ENCODE results near the gene PTPRK. TPM values are rescaled to one million over a fixed set of nuclear protein-coding genes. Genes with fewer than 3 reads are reported as not detected.

Gene PTPRK
- total and polyA plus RNA-seq, 5 donors from 2014 or later: 0.16 to 1.0 (median 0.45) TPM; not detected in 1

DNA sequence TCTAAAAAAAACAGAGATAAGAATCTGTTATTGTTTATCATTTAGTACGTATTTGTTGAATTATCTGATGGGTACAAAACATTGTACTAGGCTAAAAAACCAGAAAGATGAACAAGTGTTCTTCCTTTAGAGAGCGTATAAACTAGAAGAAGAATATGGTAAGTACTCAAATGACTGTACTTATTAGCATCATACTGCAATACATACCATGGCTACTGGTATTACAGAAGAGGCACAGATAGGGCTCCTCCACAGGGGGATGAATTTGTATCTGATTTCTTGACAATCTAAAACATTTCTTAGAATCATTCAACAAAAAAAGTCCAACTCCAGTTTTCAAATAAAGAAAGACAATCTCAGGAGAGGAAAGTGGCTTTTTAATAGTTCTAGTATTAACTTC is 501.6 kb downstream of the PTPRK start:
- H3K9me3 Mint-ChIP-seq: no peaks in the 10 kb centered on the region
- no peak overlapping the region for H3K27ac ChIP-seq (ENCODE audit: insufficient read depth, low read length, poor library complexity, severe bottlenecking)
- DNase-seq (no peak), ATAC-seq (ENCODE audit: low read depth in 2 of 2) (no peak)
- H3K4me1 ChIP-seq (ENCODE audit: control insufficient read depth, insufficient read depth, low read length, poor library complexity, severe bottlenecking): no peaks in the 10 kb centered on the region
- no peaks in the 10 kb centered on the region for H3K9me3 ChIP-seq (ENCODE audit: control insufficient read depth in 2 of 2, low read length in 2 of 2)
- no peaks in the 10 kb centered on the region for H3K36me3 ChIP-seq (ENCODE audit: control insufficient read depth, insufficient read depth, low read length)
- no peaks in the 10 kb centered on the region for H3K27me3 ChIP-seq (ENCODE audit: control insufficient read depth, insufficient read depth, low read length)
- no peak overlapping the region for H3K4me3 Mint-ChIP-seq
- H3K4me1 Mint-ChIP-seq: peaks cover 0 to 4% (median 0%) of the 10 kb centered on the region in 4 donors
- H3K27ac Mint-ChIP-seq: no peak overlapping the region
- H3K36me3 Mint-ChIP-seq: no peaks in the 10 kb centered on the region
- H3K27me3 Mint-ChIP-seq: peaks cover under 1% of the 10 kb centered on the region
- H3K4me3 ChIP-seq (ENCODE audit: low read depth, low read length): no peak overlapping the region

DNA sequence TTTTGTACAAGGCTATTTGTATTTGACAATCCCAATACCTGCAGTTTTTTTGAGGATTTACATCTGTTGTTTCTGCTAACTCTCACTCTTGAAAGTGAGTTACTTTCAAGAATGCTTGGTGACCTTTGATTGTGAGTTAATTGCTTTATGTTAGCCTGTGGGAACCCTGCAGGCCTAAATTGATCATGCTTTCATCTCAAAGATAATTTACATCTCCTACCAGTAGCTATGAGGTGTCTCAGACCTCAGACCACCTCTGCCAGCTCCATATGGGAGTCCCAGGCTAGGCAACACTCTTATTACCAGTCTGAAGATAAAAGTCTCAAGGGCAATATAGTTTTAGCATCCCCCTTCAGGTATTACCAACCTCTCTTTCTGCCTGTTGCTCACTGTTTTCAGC is 503.1 kb downstream of the PTPRK start:
- Mint-ChIP-seq H3K4me1 (peaks cover 0 to 4% (median 0%) of the 10 kb centered on the region in 4 donors), H3K36me3 (no peaks in the 10 kb centered on the region), H3K9me3 (no peaks in the 10 kb centered on the region), H3K27me3 (peaks cover 8% of the 10 kb centered on the region), H3K4me3 (no peak overlapping the region), H3K27ac (no peak overlapping the region)
- no peaks in the 10 kb centered on the region for H3K27me3 ChIP-seq (ENCODE audit: control insufficient read depth, insufficient read depth, low read length)
- ATAC-seq (ENCODE audit: low read depth in 2 of 2) (no peak), DNase-seq (no peak)
- no peaks in the 10 kb centered on the region for H3K9me3 ChIP-seq (ENCODE audit: control insufficient read depth in 2 of 2, low read length in 2 of 2)
- H3K36me3 ChIP-seq (ENCODE audit: control insufficient read depth, insufficient read depth, low read length): no peaks in the 10 kb centered on the region
- no peak overlapping the region for H3K4me3 ChIP-seq (ENCODE audit: low read depth, low read length)
- H3K27ac ChIP-seq (ENCODE audit: insufficient read depth, low read length, poor library complexity, severe bottlenecking): no peak overlapping the region
- no peaks in the 10 kb centered on the region for H3K4me1 ChIP-seq (ENCODE audit: control insufficient read depth, insufficient read depth, low read length, poor library complexity, severe bottlenecking)

DNA sequence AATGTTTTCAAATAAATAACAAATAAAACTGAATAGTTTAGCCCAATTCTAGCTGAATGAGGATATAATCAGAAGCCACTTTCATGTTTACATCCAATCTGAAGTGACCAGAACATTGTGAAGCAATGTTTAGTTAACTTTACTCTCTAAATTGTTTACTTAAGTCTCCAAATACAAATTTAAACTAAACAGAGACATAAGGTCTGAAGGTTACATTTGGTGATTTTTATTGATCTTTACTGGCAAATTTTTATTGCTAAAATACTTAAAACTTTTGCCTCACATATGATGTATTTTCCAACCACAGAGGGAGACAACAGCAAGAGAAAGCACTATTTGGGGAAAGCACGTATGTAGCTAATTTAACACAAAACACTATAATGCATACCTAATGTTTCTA is 512.7 kb downstream of the PTPRK start:
- no peak overlapping the region for H3K4me3 Mint-ChIP-seq
- H3K9me3 ChIP-seq (ENCODE audit: control insufficient read depth in 2 of 2, low read length in 2 of 2): no peaks in the 10 kb centered on the region
- DNase-seq (no peak), ATAC-seq (ENCODE audit: low read depth in 2 of 2) (no peak)
- H3K27ac ChIP-seq (ENCODE audit: insufficient read depth, low read length, poor library complexity, severe bottlenecking): no peak overlapping the region
- H3K4me3 ChIP-seq (ENCODE audit: low read depth, low read length): no peak overlapping the region
- H3K36me3 ChIP-seq (ENCODE audit: control insufficient read depth, insufficient read depth, low read length): no peaks in the 10 kb centered on the region
- H3K4me1 ChIP-seq (ENCODE audit: control insufficient read depth, insufficient read depth, low read length, poor library complexity, severe bottlenecking): no peaks in the 10 kb centered on the region
- H3K4me1 Mint-ChIP-seq: no peaks in the 10 kb centered on the region
- no peaks in the 10 kb centered on the region for H3K27me3 Mint-ChIP-seq
- no peaks in the 10 kb centered on the region for H3K9me3 Mint-ChIP-seq
- H3K27me3 ChIP-seq (ENCODE audit: control insufficient read depth, insufficient read depth, low read length): no peaks in the 10 kb centered on the region
- H3K27ac Mint-ChIP-seq: no peak overlapping the region
- no peaks in the 10 kb centered on the region for H3K36me3 Mint-ChIP-seq

DNA sequence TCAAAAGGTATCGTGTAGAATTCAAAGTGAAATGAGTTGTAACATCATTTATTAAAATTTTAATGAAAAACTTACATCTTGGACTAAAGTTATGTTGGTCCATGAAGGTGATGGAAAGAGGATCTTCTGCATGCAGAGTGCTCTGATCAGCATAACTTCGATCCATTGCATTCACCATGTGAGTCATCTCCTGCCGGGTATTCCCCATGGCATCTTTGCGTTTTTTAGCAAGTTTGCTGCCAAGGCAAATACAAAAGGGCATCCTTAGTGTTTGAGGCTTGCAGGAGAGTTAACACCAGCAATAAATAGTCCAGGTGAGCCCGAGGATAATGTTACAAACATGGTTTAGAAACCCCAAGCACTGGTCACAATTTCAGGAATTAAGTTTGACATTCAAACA is 515.4 kb downstream of the PTPRK start:
- Histone ChIP-seq H3K9me3 (ENCODE audit: control insufficient read depth in 2 of 2, low read length in 2 of 2) (no peaks in the 10 kb centered on the region), H3K27ac (ENCODE audit: insufficient read depth, low read length, poor library complexity, severe bottlenecking) (no peak overlapping the region), H3K27me3 (ENCODE audit: control insufficient read depth, insufficient read depth, low read length) (no peaks in the 10 kb centered on the region), H3K4me3 (ENCODE audit: low read depth, low read length) (no peak overlapping the region), H3K36me3 (ENCODE audit: control insufficient read depth, insufficient read depth, low read length) (no peaks in the 10 kb centered on the region), H3K4me1 (ENCODE audit: control insufficient read depth, insufficient read depth, low read length, poor library complexity, severe bottlenecking) (no peaks in the 10 kb centered on the region)
- no peaks in the 10 kb centered on the region for H3K4me1 Mint-ChIP-seq
- no peak overlapping the region for H3K27ac Mint-ChIP-seq
- H3K36me3 Mint-ChIP-seq: no peaks in the 10 kb centered on the region
- H3K9me3 Mint-ChIP-seq: no peaks in the 10 kb centered on the region
- DNase-seq (no peak), ATAC-seq (ENCODE audit: low read depth in 2 of 2) (no peak)
- no peaks in the 10 kb centered on the region for H3K27me3 Mint-ChIP-seq
- no peak overlapping the region for H3K4me3 Mint-ChIP-seq

DNA sequence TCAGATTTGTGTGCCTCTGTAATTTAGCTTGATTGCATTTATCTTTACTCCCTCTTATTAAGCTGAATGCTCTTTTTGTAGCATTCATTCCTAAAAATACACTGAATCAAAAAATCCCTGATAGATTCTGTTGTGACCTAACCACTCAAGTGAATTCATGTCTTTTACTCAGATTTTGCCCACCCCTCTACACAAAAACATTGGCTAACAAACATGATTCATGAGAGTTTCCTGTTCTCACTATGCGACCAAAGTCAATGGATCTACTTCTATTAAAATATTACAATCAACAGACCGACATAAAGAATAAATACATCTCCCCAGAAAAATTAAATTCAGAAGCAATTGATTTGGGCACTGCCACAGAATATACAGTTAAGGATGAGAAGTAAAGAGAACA is 520.0 kb downstream of the PTPRK start:
- H3K9me3 Mint-ChIP-seq: no peaks in the 10 kb centered on the region
- DNase-seq (no peak), ATAC-seq (ENCODE audit: low read depth in 2 of 2) (no peak)
- H3K4me3 Mint-ChIP-seq: no peak overlapping the region
- H3K4me3 ChIP-seq (ENCODE audit: low read depth, low read length): no peak overlapping the region
- H3K9me3 ChIP-seq (ENCODE audit: control insufficient read depth in 2 of 2, low read length in 2 of 2): no peaks in the 10 kb centered on the region
- no peak overlapping the region for H3K27ac ChIP-seq (ENCODE audit: insufficient read depth, low read length, poor library complexity, severe bottlenecking)
- no peak overlapping the region for H3K27ac Mint-ChIP-seq
- H3K27me3 ChIP-seq (ENCODE audit: control insufficient read depth, insufficient read depth, low read length): no peaks in the 10 kb centered on the region
- no peaks in the 10 kb centered on the region for H3K36me3 Mint-ChIP-seq
- H3K4me1 ChIP-seq (ENCODE audit: control insufficient read depth, insufficient read depth, low read length, poor library complexity, severe bottlenecking): no peaks in the 10 kb centered on the region
- H3K27me3 Mint-ChIP-seq: no peaks in the 10 kb centered on the region
- peaks cover 0 to 9% (median 0%) of the 10 kb centered on the region in 4 donors for H3K4me1 Mint-ChIP-seq
- H3K36me3 ChIP-seq (ENCODE audit: control insufficient read depth, insufficient read depth, low read length): no peaks in the 10 kb centered on the region

DNA sequence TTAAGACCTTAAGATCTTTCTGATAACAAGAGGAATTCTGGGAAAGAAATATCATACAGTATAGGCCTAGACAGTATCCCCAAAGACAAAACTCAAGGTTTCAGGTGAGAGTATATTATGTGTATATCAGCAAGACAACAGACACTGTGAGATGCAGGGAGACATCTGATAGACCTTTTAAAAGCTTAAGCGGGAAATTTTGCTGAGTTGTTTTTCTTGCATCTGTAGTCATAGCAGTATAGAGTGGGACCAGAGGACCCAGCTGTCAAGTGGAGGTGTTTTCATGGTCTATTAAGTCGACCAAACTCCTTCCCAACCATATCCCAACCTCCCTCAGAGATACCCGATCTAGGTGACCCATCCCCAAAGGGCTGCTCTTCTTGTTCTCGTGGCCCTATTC is 521.4 kb downstream of the PTPRK start:
- no peak overlapping the region for H3K4me3 Mint-ChIP-seq
- peaks cover 0 to 9% (median 0%) of the 10 kb centered on the region in 4 donors for H3K4me1 Mint-ChIP-seq
- no peak for ATAC-seq (ENCODE audit: low read depth in 2 of 2)

DNA sequence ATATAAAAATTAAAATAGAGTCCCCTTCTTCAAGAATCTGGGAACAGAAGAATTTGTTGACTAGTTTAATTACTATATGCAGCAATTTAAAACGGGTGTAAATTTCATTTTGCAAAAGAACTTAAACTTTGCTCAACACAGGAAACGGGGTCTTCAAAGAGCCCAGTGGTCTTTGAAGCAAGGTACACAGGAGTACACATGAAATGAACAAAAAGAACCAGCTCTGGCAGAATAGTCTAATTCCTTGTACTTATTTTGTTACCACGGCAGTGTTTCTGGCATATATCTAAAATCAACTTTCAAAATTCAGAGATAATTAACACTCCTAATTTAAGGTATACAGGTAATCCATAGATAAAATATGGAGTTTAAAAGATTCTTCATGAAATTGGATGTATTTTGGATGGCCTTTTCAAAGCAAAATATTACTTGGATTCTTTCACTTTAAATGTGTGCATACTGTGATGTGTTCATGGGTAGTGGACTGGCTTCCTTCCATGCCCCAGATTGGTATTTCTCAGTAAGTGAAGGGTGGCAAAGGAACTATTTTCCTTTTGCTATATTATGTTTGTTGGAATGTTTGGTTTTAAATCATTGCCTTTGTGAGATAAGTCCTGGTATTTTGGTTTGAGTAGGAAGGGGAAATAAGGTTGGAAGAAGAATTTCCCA is 522.8 kb downstream of the PTPRK start:
- Mint-ChIP-seq H3K4me3 (no peak overlapping the region), H3K36me3 (no peaks in the 10 kb centered on the region)
- peaks cover 2% of the 10 kb centered on the region for H3K27me3 ChIP-seq (ENCODE audit: control insufficient read depth, insufficient read depth, low read length)

More for the DNA sequence above, 521.4 kb downstream of the PTPRK start:
- Mint-ChIP-seq H3K27ac (peak overlapping the region in 1 of 3 donors; percentile 23), H3K27me3 (no peaks in the 10 kb centered on the region), H3K36me3 (no peaks in the 10 kb centered on the region), H3K9me3 (no peaks in the 10 kb centered on the region)
- Histone ChIP-seq H3K4me1 (ENCODE audit: control insufficient read depth, insufficient read depth, low read length, poor library complexity, severe bottlenecking) (no peaks in the 10 kb centered on the region), H3K4me3 (ENCODE audit: low read depth, low read length) (no peak overlapping the region), H3K27me3 (ENCODE audit: control insufficient read depth, insufficient read depth, low read length) (peaks cover 2% of the 10 kb centered on the region), H3K9me3 (ENCODE audit: control insufficient read depth in 2 of 2, low read length in 2 of 2) (no peaks in the 10 kb centered on the region), H3K27ac (ENCODE audit: insufficient read depth, low read length, poor library complexity, severe bottlenecking) (no peak overlapping the region), H3K36me3 (ENCODE audit: control insufficient read depth, insufficient read depth, low read length) (no peaks in the 10 kb centered on the region)
- DNase-seq: no peak

DNA sequence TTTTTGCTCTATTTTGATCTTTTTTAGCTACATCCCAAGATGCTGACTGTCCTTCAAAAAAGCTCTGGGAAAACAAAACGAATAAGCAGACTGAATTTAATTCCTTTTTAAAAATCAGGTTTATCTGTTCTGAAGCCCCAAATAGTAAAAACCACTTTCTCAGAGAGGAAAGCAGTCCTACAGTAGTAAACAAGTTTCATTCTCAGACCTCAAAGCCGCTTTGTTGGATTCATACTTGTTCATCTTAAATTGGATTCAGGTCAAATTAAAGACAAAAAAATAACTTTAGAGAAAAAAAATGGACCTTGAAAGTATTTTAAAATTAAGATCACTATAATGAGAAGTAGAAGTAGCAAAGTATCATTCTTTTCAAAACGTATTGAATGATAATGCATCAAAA is 523.5 kb downstream of the PTPRK start:
- H3K4me1 ChIP-seq (ENCODE audit: control insufficient read depth, insufficient read depth, low read length, poor library complexity, severe bottlenecking): no peaks in the 10 kb centered on the region
- Mint-ChIP-seq H3K27me3 (no peaks in the 10 kb centered on the region), H3K9me3 (no peaks in the 10 kb centered on the region), H3K4me3 (no peak overlapping the region), H3K27ac (no peak overlapping the region), H3K4me1 (peaks cover 0 to 9% (median 0%) of the 10 kb centered on the region in 4 donors), H3K36me3 (no peaks in the 10 kb centered on the region)
- DNase-seq (no peak), ATAC-seq (ENCODE audit: low read depth in 2 of 2) (no peak)
- peaks cover 2% of the 10 kb centered on the region for H3K27me3 ChIP-seq (ENCODE audit: control insufficient read depth, insufficient read depth, low read length)
- no peaks in the 10 kb centered on the region for H3K36me3 ChIP-seq (ENCODE audit: control insufficient read depth, insufficient read depth, low read length)
- no peak overlapping the region for H3K4me3 ChIP-seq (ENCODE audit: low read depth, low read length)
- no peaks in the 10 kb centered on the region for H3K9me3 ChIP-seq (ENCODE audit: control insufficient read depth in 2 of 2, low read length in 2 of 2)
- no peak overlapping the region for H3K27ac ChIP-seq (ENCODE audit: insufficient read depth, low read length, poor library complexity, severe bottlenecking)

More for the DNA sequence above, 522.8 kb downstream of the PTPRK start:
- H3K9me3 ChIP-seq (ENCODE audit: control insufficient read depth in 2 of 2, low read length in 2 of 2): no peaks in the 10 kb centered on the region
- no peak for ATAC-seq (ENCODE audit: low read depth in 2 of 2)
- no peak for DNase-seq
- H3K27ac ChIP-seq (ENCODE audit: insufficient read depth, low read length, poor library complexity, severe bottlenecking): no peak overlapping the region
- no peaks in the 10 kb centered on the region for H3K4me1 ChIP-seq (ENCODE audit: control insufficient read depth, insufficient read depth, low read length, poor library complexity, severe bottlenecking)
- H3K36me3 ChIP-seq (ENCODE audit: control insufficient read depth, insufficient read depth, low read length): no peaks in the 10 kb centered on the region
- Mint-ChIP-seq H3K27me3 (no peaks in the 10 kb centered on the region), H3K4me1 (peaks cover 0 to 9% (median 0%) of the 10 kb centered on the region in 4 donors), H3K9me3 (no peaks in the 10 kb centered on the region), H3K27ac (no peak overlapping the region)
- H3K4me3 ChIP-seq (ENCODE audit: low read depth, low read length): no peak overlapping the region
